ENCODE results near the gene PLRG1.
"Not testable (repeated sequence)": the region's sequence is repeated elsewhere in the genome, so short reads cannot be mapped to it uniquely, and the experiment has no call there.

Gene PLRG1

GRCh38 chr4:154549894-154550790, at the start of gene PLRG1:
Gene PLRG1, minus strand, starts transcription at chr4:154550400. Its CDS starts 92 bp downstream, at chr4:154550308.
- peak; percentile 96 for DNase-seq

DNA sequence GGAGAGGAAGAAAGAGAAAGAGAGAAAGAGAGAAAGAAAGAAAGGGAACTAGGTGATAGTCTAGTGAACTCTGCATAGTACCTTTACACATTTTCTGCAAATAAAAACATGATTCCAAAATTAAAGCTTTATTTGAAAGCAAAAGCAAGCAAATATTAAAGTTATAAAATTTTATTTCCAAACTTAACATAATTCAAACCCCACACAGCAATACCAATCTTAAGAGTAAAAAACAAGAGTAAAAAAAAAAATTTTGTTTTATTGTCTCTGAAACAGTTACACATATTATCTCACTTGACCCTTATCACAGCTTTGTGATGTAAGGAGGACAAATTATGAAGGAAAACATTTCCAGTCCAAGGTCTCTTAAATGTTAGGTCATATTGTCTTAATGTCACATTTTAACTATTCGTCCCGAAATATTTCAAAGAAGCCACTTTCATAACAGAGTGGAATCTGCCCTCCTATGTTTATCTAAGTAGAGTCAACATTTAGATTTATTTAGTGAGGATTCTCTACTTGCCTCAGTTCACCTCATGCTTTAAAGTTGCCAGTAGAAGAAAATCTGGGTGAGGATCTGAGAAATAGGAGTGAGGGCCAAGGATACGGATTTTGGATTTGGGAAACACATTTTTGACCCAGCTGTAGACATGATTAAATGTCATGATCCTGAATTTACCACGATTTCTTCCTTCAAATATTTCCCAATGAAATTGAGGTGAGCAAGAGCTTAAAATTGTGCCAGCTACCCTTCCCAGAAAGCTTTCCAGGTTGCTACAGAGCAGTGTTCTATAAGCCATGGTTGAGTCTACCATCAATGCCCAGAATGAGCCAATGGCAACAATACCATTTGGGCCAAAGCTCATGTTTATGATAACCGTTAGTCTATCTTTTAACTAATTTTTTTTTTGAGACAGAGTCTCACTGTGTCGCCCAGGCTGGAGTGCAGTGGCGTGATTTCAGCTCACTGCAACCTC, 47.9 kb upstream of the PLRG1 start:
- DNase-seq, result no peak

- DNase-seq, result not testable (repeated sequence)
Measured at GRCh38 chr4:154597281-154597680, 47.1 kb upstream of the PLRG1 start.

GRCh38 chr4:154595807-154596206, 45.6 kb upstream of the PLRG1 start:
- DNase-seq, result peak; percentile 46

- not testable (repeated sequence) for DNase-seq
Measured at GRCh38 chr4:154594343-154594742, 44.1 kb upstream of the PLRG1 start.

GRCh38 chr4:154593868-154594267, 43.7 kb upstream of the PLRG1 start:
- DNase-seq, result no peak

DNA sequence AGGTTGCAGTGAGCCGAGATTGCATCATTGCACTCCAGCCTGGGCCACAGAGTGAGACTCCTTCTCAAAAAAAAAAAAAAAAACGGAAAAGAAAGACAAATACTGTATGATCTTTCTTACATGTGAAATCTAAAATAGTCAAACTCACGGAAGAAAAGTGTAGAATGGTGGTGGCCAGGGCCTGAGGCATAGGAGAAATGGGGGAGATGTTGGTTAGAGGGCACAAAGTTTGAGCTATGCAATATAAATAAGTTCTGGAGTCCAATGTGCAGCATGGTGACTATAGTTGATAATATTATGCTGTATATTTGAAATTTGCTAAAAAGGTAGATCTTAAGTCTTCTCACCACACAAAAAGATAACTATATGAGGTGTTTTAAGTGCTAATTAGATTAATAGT, 41.7 kb upstream of the PLRG1 start:
- no peak for DNase-seq

DNA sequence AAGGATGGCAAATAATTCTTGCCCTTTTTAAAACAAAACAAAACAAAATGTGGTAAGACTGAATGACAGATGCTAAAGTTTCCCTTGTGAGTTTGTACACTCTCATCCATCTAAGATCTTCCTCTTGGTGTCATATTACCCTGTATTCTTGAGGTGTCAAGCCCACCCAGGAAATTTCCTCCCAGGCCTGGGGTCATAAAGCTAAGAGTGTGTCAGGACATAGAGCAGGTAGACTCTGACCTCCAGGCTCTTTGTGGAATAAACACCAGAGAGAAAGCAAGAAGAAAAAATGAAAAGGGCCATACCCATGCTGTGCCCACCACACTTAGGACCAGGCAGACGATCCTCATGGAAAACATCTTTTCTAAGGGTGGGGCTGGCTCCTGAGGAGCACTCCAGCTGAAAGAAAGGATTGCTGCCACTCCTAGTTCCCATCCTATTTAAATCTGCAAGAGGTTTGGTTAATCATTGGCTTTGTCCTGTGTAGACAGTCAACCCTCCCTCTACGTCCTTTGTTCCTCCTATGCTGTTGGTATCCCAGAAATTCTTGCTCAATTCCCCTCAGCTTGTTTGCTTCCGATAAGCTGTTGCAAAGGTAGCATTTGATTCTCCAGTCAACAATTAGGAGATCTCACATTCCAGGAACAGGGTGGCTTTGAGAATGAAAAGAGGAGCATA, 40.3 kb upstream of the PLRG1 start, which contains the start of gene FGA:
Gene FGA, minus strand, starts transcription at position 414 of the 678 bp plus-strand sequence. Its CDS starts 55 bp downstream, at position 359.
- peak; percentile 73 for DNase-seq

DNA sequence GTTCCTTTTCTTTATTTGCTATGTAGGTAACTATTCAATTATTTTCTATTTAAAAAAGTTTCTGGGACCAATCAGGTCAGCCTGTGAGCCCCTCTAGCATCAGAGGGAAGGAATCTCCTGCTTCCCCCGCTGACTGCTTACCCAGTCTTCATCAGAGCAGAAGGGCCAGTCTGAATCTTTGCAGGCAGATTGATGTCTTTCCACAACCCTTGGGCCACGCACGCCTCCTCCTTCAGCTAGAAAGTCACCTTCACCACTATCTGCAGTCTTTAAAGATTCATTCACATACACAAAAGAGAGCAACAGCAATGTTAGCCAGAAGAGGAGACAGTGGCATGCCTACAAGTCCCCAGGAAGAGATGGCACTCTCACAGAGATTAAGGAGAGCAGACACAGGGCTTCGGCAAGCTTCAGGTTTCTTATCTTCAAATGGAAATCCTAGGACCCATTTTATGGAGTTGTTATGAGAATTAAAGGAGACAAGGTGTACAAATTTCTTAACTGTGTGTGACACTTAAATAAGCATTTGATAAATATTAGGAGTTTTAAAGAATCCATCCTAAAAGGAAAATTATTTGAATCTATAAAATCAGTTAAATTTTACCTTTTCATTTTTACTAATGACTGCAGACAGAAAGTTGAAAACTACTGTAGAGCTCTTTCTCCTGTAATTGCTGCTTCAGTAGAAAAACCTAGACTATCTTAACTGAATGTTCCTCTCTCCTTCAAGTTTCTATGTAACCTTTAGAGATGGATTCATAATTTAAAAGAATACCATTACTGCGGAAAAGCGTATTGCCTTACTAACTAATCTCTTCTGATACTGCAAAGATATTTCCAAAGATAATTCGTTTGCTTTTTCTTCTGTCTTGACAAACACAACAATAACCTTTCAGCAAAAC, 39.3 kb upstream of the PLRG1 start:
- DNase-seq, result no peak

GRCh38 chr4:154588198-154588597, 38.0 kb upstream of the PLRG1 start:
- DNase-seq, result no peak

DNA sequence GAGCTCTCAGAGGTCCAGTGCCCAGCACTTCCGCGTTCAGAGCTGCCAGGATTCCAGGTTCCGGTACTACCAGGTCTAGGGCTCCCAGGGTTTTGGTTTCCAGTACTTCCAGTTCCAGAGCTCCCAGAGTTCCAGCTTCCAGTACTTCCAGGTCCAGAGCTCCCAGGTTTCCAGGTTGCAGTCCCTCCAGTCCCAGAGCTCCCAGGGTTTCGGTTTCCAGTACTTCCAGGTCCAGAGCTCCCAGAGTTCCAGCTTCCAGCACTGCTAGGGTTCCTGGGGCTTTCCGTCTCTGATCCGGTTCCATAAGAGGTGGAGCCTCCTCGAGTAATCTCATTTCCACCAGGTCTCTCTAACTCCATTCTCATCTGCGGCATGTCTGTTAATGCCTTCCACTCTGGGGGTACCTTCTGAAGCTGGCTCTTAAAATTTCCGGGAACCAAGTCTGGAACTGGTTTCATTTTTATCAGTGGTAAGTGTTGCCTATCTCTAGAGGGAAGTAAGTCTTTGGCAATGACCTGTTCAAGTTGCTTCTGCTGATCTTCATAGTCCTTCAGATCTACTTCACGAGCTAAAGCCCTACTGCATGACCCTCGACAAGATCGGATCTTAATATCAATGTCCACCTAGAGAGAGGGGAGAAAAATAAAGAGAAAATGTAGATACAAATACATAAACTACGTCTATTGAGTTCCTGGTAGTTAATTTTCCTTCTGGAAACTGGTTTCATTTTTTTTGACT, 36.3 kb upstream of the PLRG1 start:
- no peak for DNase-seq

GRCh38 chr4:154585369-154586018, 35.3 kb upstream of the PLRG1 start:
- DNase-seq, result no peak

GRCh38 chr4:154584259-154584658, 34.1 kb upstream of the PLRG1 start:
- no peak for DNase-seq

DNA sequence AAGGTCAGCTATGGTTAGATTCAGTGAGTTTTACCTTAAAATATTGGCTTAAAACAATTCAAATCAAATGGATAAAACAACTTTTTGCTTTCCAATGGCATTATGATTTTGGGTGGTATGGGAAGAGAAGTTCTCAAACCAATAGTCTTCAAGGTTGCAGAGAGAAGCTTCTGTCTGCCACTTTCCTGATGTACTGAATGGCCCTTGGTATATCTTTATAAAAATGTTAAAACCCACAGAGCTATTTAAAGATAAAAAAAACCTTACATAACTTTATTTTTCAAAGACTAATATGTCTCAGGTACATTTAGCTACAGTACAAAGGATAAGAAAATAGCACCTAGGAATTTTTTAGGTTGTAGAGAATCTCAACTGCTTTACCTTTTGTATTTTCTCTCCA, 33.5 kb upstream of the PLRG1 start:
- no peak for DNase-seq

GRCh38 chr4:154583230-154583629, 33.0 kb upstream of the PLRG1 start:
- no peak for DNase-seq

- no peak for DNase-seq
Measured at GRCh38 chr4:154582723-154583122, 32.5 kb upstream of the PLRG1 start.

GRCh38 chr4:154579927-154580326, 29.7 kb upstream of the PLRG1 start:
- DNase-seq, result no peak

DNA sequence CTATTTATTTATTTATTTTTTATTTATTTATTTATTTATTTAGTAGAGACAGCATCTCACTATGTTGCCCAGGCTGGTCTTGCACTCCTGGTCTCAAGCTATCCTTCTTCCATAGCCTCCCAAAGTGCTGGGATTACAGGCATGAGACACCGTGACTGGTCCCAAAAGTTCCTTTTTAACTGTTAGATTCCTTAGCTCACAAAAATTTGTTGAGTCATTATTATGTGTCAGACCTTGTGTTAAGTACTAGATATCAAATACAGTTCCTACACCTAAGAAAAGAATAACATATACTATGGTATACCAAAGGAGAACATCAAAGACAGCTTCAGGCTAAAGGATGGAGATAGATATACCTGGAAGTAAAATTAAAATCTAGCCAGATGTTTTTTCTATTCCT, 28.7 kb upstream of the PLRG1 start:
- no peak for DNase-seq

DNA sequence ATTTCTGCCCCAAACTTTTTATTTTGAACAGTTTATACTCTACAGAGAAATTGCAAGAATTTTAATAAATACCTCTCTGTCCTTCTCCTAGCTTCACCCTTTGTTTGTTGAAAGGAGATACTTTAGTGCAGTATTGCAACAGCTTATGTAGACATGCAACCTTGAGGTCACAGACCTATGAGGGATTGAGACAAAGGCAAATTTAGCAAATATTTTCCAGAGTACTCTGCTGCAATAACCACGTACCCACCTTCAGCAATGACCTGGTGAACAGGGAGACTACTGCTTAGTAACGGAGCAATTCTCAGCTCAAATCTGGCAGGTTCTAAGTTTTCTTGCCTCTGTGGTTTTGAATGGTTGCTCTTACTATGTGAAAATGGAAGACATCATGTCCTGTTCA, 27.1 kb upstream of the PLRG1 start:
- DNase-seq, result no peak

DNA sequence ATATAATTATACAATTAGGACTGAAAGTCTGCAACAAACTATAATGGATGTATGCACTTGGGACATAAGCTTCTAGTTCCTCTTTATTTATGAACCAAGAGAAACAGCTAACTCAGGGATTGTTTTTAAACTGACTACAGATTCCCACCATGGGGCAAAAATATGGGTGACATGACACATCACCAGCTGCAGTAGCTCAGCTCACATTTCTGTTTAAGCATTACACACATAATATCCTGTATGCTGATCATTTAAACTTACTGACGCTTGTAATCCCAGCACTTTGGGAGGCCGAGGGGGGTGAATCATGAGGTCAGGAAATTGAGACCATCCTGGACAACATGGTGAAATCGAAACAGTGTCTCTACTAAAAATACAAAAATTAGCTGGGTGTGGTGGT, 24.1 kb upstream of the PLRG1 start:
- DNase-seq, result no peak
